PC-9 (cell line): ENCODE measurements around the gene HSPB8. TPM values are rescaled to one million over a fixed set of nuclear protein-coding genes. Genes with fewer than 3 reads are reported as not detected.
A peak's percentile ranks its signal among the peaks of the same experiment; 100 is the strongest.

ENCODE experiments used
- BruUV-seq: library from RNA; stranded (reverse); fragments of 400-500 nt; replicated peaks from 2 replicates; lab custom pipeline; 2021; lab: Mats Ljungman, UMichigan
- CTCF ChIA-PET: fragments of 300-600 bp; sonication (Branson Sonifier 250); formaldehyde crosslinking; loops from one replicate; lab custom pipeline; 2022; ENCODE audit warnings: antibody characterized with exemption; lab: Charles Lee
- POLR2A ChIA-PET: fragments of 300-600 bp; sonication (Branson Sonifier 250); formaldehyde crosslinking; loops from one replicate; lab custom pipeline; 2022; ENCODE audit warnings: antibody characterized with exemption; ENCODE audit not compliant: unreplicated experiment; lab: Charles Lee
- DNase-seq, 2 experiments: peaks; one replicate each; pipeline versions ENCODE4 v3.0.0 to v3.0.0-alpha.2; 2015 to 2022; ENCODE audit warnings: mixed read lengths in 1 of 2
- H2AFZ ChIP-seq: fragments of 200-600 bp; sonication (generic); 2 replicates; pipeline ENCODE4 v1.8.1; 2017; ENCODE audit warnings: antibody characterized with exemption
- H3F3A ChIP-seq: fragments of 200-600 bp; sonication (generic); 2 replicates; pipeline ENCODE4 v1.8.1; 2017; ENCODE audit warnings: antibody characterized with exemption, mild to moderate bottlenecking, low read depth; ENCODE audit not compliant: insufficient read depth
- H3K27ac ChIP-seq: fragments of 200-600 bp; sonication (generic); 2 replicates; pipeline ENCODE4 v1.6.1; 2016; ENCODE audit warnings: mixed run types
- H3K27me3 ChIP-seq: fragments of 200-600 bp; sonication (generic); 2 replicates; pipeline ENCODE4 v1.6.1; 2016; ENCODE audit warnings: low read depth, mixed run types; ENCODE audit not compliant: insufficient read depth
- H3K36me3 ChIP-seq: fragments of 200-600 bp; sonication (generic); 2 replicates; pipeline ENCODE4 v1.6.1; 2016; ENCODE audit warnings: low read depth, mixed run types
- H3K4me1 ChIP-seq: fragments of 200-600 bp; sonication (generic); replicated peaks from 2 replicates; pipeline ENCODE4 v1.6.1; 2016; ENCODE audit warnings: mixed run types; ENCODE audit not compliant: insufficient read depth
- H3K4me2 ChIP-seq: fragments of 200-600 bp; sonication (generic); 2 replicates; pipeline ENCODE4 v1.6.1; 2017; ENCODE audit warnings: mixed run types
- H3K4me3 ChIP-seq: fragments of 200-600 bp; sonication (generic); 2 replicates; pipeline ENCODE4 v1.6.1; 2016; ENCODE audit warnings: mixed run types
- H3K79me2 ChIP-seq: fragments of 200-600 bp; sonication (generic); 2 replicates; pipeline ENCODE4 v1.6.1; 2017; ENCODE audit warnings: low read depth, mixed run types
- H3K9me2 ChIP-seq: fragments of 200-600 bp; sonication (generic); 2 replicates; pipeline ENCODE4 v1.8.1; 2017; ENCODE audit warnings: mild to moderate bottlenecking; ENCODE audit not compliant: insufficient read depth
- H3K9me3 ChIP-seq: fragments of 200-600 bp; sonication (generic); 2 replicates; pipeline ENCODE4 v1.8.1; 2016; ENCODE audit warnings: low read depth; ENCODE audit not compliant: insufficient read depth
- H4K20me1 ChIP-seq: fragments of 200-600 bp; sonication (generic); 2 replicates; pipeline ENCODE4 v1.8.1; 2017; ENCODE audit not compliant: insufficient read depth
- CTCF ChIP-seq: fragments of 200-600 bp; sonication (generic); conservative IDR thresholded peaks from 2 replicates; pipeline ENCODE4 v1.6.1; 2017; ENCODE audit warnings: mixed run types, antibody characterized with exemption, mild to moderate bottlenecking, moderate library complexity
- EZH2 ChIP-seq: fragments of 200-600 bp; sonication (generic); IDR thresholded peaks from 2 replicates; pipeline ENCODE4 v1.8.0; 2017; ENCODE audit warnings: antibody characterized with exemption, low read depth
- intact Hi-C: fragments of 100-400 bp; cut with micrococcal nuclease; formaldehyde crosslinking; loops from one replicate; pipeline ENCODE4 v1.10.0; 2022; ENCODE audit not compliant: unreplicated experiment
- total RNA-seq: library from RNA; stranded (reverse); gene quantifications from 2 replicates; pipeline ENCODE4 v1.2.3, GENCODE V29; 2021

The HSPB8 gene
- total RNA-seq, 1 experiment from 2014 or later = 6.0 TPM

- ChIA-PET POLR2A (no interaction called here), CTCF (no interaction called here)
- TF ChIP-seq CTCF (no peak), EZH2 (no peak)
- Histone ChIP-seq H3K4me1 (peaks cover 38% of the 10 kb centered on the region), H3F3A (peaks cover 10% of the 10 kb centered on the region), H3K4me2 (0 out of 2 replicates have a peak overlapping the region, but pooled peaks have one; percentile 55), H3K79me2 (0 out of 2 replicates have a peak, but pooled peaks cover 3% of the 10 kb centered on the region), H3K9me2 (no peaks in the 10 kb centered on the region), H3K4me3 (no peak overlapping the region), H2AFZ (no peak overlapping the region), H3K27me3 (no peaks in the 10 kb centered on the region), H3K36me3 (no peaks in the 10 kb centered on the region), H3K9me3 (no peaks in the 10 kb centered on the region), H3K27ac (no peak overlapping the region), H4K20me1 (no peaks in the 10 kb centered on the region)
- DNase-seq = no peak
- no TSS peak for BruUV-seq
- intact Hi-C loops = no loop called here
These were observed 1.7 kb upstream of the HSPB8 start for GRCh38 chr12:119177056-119177325.

- BruUV-seq = TSS peak; percentile 15
- Histone ChIP-seq H3K9me2 (no peaks in the 10 kb centered on the region), H3K4me3 (no peak overlapping the region), H4K20me1 (no peaks in the 10 kb centered on the region), H3K27ac (no peak overlapping the region), H3K9me3 (no peaks in the 10 kb centered on the region), H3F3A (peaks cover 10% of the 10 kb centered on the region), H3K4me1 (peaks cover 37% of the 10 kb centered on the region), H3K27me3 (no peaks in the 10 kb centered on the region), H3K36me3 (no peaks in the 10 kb centered on the region), H2AFZ (no peak overlapping the region), H3K79me2 (0 out of 2 replicates have a peak, but pooled peaks cover 3% of the 10 kb centered on the region), H3K4me2 (peak overlapping the region; percentile 95; the same call in 1 of the 2 replicates)
- no peak for DNase-seq
- POLR2A ChIA-PET = no interaction called here
- CTCF ChIA-PET = no interaction called here
- intact Hi-C loops = no loop called here
- TF ChIP-seq EZH2 = no peak
- no peak for TF ChIP-seq CTCF
These were observed 879 bp upstream of the HSPB8 start for GRCh38 chr12:119177724-119178380.

GRCh38 chr12:119179335-119180021 is 747 bp downstream of the HSPB8 start:
- CTCF ChIA-PET = no interaction called here
- H3K27ac ChIP-seq = peak overlapping the region; percentile 73
- TSS peak; percentile 18 for BruUV-seq
- no peaks in the 10 kb centered on the region for H3K9me2 ChIP-seq
- H3K27me3 ChIP-seq = no peaks in the 10 kb centered on the region
- DNase-seq = peak; percentile 75 to 84
- H3K4me3 ChIP-seq = peak overlapping the region; percentile 51; the same call in 1 of the 2 replicates
- H4K20me1 ChIP-seq = no peaks in the 10 kb centered on the region
- no peaks in the 10 kb centered on the region for H3K9me3 ChIP-seq
- H3F3A ChIP-seq = peaks cover 14% of the 10 kb centered on the region
- H3K4me2 ChIP-seq = peak overlapping the region; percentile 95
- intact Hi-C loops = loop anchor here (1.0 kb wide), 1 partner anchor 8 kb away; no protein-coding TSS in a partner anchor
- peaks cover 37% of the 10 kb centered on the region for H3K4me1 ChIP-seq
- TF ChIP-seq CTCF = no peak
- no peak for TF ChIP-seq EZH2
- H3K79me2 ChIP-seq = 0 out of 2 replicates have a peak, but pooled peaks cover 3% of the 10 kb centered on the region
- POLR2A ChIA-PET = no interaction called here
- H3K36me3 ChIP-seq = no peaks in the 10 kb centered on the region
- peak overlapping the region; percentile 50; the same call in 1 of the 2 replicates for H2AFZ ChIP-seq
